ENCODE measurements around the gene AKAP8. TPM values are rescaled to one million over a fixed set of nuclear protein-coding genes. Genes with fewer than 3 reads are reported as not detected.

Gene AKAP8
- total RNA-seq, 1 donor from 2014 or later = 79.0 TPM

- Mint-ChIP-seq H3K27me3 (no peaks in the 10 kb centered on the region), H3K27ac (peak overlapping the region; percentile 82), H3K4me1 (peaks cover 87% of the 10 kb centered on the region), H3K9me3 (no peaks in the 10 kb centered on the region), H3K4me3 (peak overlapping the region; percentile 69), H3K36me3 (ENCODE audit: low read depth) (peaks cover 22% of the 10 kb centered on the region)
- ChIA-PET CTCF (interaction anchor here (1.4 kb wide), 1 partner anchor 30 kb away, joined by 3 read pairs; no protein-coding TSS in a partner anchor), POLR2A (interaction anchor here (0.6 to 4.4 kb wide), 3 partner anchors 15 to 42 kb away, joined by 3 to 51 read pairs (median 4); partner anchors contain the start of gene BRD4)
- no peak for TF ChIP-seq CTCF (IDR thresholded peaks at IDR 0.05)
- ATAC-seq (ENCODE audit: low read depth) = peak; percentile 82
- intact Hi-C loops (cut with micrococcal nuclease) = loop anchor here (1.0 to 2.0 kb wide), 3 partner anchors 8 to 29 kb away; no protein-coding TSS in a partner anchor
- DNase-seq = no peak
Measured at GRCh38 chr19:15318241-15318691, 61.3 kb downstream of the AKAP8 start.

- Mint-ChIP-seq H3K9me3 (no peaks in the 10 kb centered on the region), H3K4me3 (peak overlapping the region; percentile 69), H3K36me3 (ENCODE audit: low read depth) (peaks cover 20% of the 10 kb centered on the region), H3K27ac (peak overlapping the region; percentile 82), H3K4me1 (peaks cover 91% of the 10 kb centered on the region), H3K27me3 (no peaks in the 10 kb centered on the region)
- TF ChIP-seq CTCF (IDR thresholded peaks at IDR 0.05) = no peak
- intact Hi-C loops (cut with micrococcal nuclease) = loop anchor here (1.0 to 2.0 kb wide), 3 partner anchors 9 to 29 kb away; no protein-coding TSS in a partner anchor
- DNase-seq (no peak), ATAC-seq (ENCODE audit: low read depth) (no peak)
- CTCF ChIA-PET = interaction anchor here (1.4 kb wide), 1 partner anchor 29 kb away, joined by 3 read pairs; no protein-coding TSS in a partner anchor
- POLR2A ChIA-PET = interaction anchor here (0.5 to 4.4 kb wide), 10 partner anchors 14 to 78 kb away, joined by 3 to 51 read pairs (median 4); partner anchors contain the start of gene BRD4
Measured at GRCh38 chr19:15317392-15318071, 62.1 kb downstream of the AKAP8 start.

- H3K27me3 Mint-ChIP-seq = no peaks in the 10 kb centered on the region
- ChIA-PET POLR2A (interaction anchor here (0.8 to 4.4 kb wide), 5 partner anchors 14 to 63 kb away, joined by 3 to 51 read pairs (median 5); partner anchors contain the start of genes AKAP8 and BRD4), CTCF (no interaction called here)
- ATAC-seq (ENCODE audit: low read depth) = peak; percentile 41
- intact Hi-C loops (cut with micrococcal nuclease) = loop anchor here (1.0 kb wide), 1 partner anchor 18 kb away; no protein-coding TSS in a partner anchor
- no peak for DNase-seq
- no peak for TF ChIP-seq CTCF (IDR thresholded peaks at IDR 0.05)
- H3K36me3 Mint-ChIP-seq (ENCODE audit: low read depth) = peaks cover 19% of the 10 kb centered on the region
- no peaks in the 10 kb centered on the region for H3K9me3 Mint-ChIP-seq
- peaks cover 93% of the 10 kb centered on the region for H3K4me1 Mint-ChIP-seq
- peak overlapping the region; percentile 82 for H3K27ac Mint-ChIP-seq
- H3K4me3 Mint-ChIP-seq = peak overlapping the region; percentile 47
Measured at GRCh38 chr19:15316498-15316897, 63.1 kb downstream of the AKAP8 start.

GRCh38 chr19:15315101-15315500 lies 64.5 kb downstream of the AKAP8 start:
- ATAC-seq (ENCODE audit: low read depth) = no peak
- H3K36me3 Mint-ChIP-seq (ENCODE audit: low read depth) = peaks cover 19% of the 10 kb centered on the region
- H3K4me3 Mint-ChIP-seq = peak overlapping the region; percentile 15
- DNase-seq = no peak
- POLR2A ChIA-PET = interaction anchor here (1.7 kb wide), 1 partner anchor 64 kb away, joined by 5 read pairs; the partner anchor contains the start of gene AKAP8
- no peak for TF ChIP-seq CTCF (IDR thresholded peaks at IDR 0.05)
- CTCF ChIA-PET = no interaction called here
- intact Hi-C loops (cut with micrococcal nuclease) = no loop called here
- peaks cover 90% of the 10 kb centered on the region for H3K4me1 Mint-ChIP-seq
- no peaks in the 10 kb centered on the region for H3K9me3 Mint-ChIP-seq
- H3K27ac Mint-ChIP-seq = peak overlapping the region; percentile 63
- H3K27me3 Mint-ChIP-seq = no peaks in the 10 kb centered on the region

GRCh38 chr19:15313649-15314279 lies 65.8 kb downstream of the AKAP8 start:
- Mint-ChIP-seq H3K27me3 (no peaks in the 10 kb centered on the region), H3K9me3 (no peaks in the 10 kb centered on the region), H3K27ac (no peak overlapping the region), H3K36me3 (ENCODE audit: low read depth) (peaks cover 19% of the 10 kb centered on the region), H3K4me3 (no peak overlapping the region), H3K4me1 (peaks cover 90% of the 10 kb centered on the region)
- CTCF ChIA-PET = no interaction called here
- intact Hi-C loops (cut with micrococcal nuclease) = no loop called here
- TF ChIP-seq CTCF (IDR thresholded peaks at IDR 0.05) = no peak
- DNase-seq (no peak), ATAC-seq (ENCODE audit: low read depth) (no peak)
- POLR2A ChIA-PET = interaction anchor here (0.6 kb wide), 1 partner anchor 32 kb away, joined by 9 read pairs; no protein-coding TSS in a partner anchor
